Measurements from ENCODE around the gene TRDMT1. TPM values are rescaled to one million over a fixed set of nuclear protein-coding genes. Genes with fewer than 3 reads are reported as not detected.
A peak's percentile ranks its signal among the peaks of the same experiment; 100 is the strongest.

TRDMT1 gene
- total RNA-seq, 1 donor, result 19.1 TPM

- peak; percentile 27 for DNase-seq (ENCODE audit: low read depth)
- TF ChIP-seq CTCF (IDR thresholded peaks at IDR 0.05; ENCODE audit: insufficient read depth, low read length), result no peak
- no peak overlapping the region for H3K4me3 ChIP-seq (ENCODE audit: low read depth, low read length)
These were observed 12.3 kb upstream of the TRDMT1 start for GRCh38 chr10:17213646-17214349.

DNA sequence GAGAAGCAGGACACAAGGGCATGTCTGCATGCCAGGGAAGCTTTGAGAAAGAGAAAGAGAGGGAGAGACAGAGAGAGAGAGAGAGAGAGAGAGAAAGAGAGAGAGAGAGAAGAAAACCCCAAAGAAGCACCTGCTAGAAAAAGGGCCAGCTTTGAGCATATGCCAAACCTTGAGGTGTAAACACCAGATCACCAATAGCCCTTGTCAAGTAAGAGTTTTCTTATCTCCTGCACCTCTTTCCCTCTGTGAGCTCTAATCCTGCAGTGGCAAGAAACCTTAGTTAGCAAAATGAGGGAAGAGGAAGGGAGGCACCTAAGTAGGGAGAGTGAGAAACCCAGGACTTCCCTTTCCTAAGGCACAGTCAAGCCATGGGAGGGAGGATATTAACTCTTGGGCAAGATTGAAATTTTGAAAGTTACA lies 11.3 kb upstream of the TRDMT1 start:
- H3K4me3 ChIP-seq (ENCODE audit: low read depth, low read length), result no peak overlapping the region
- no peak for DNase-seq (ENCODE audit: low read depth)
- TF ChIP-seq CTCF (IDR thresholded peaks at IDR 0.05; ENCODE audit: insufficient read depth, low read length), result no peak

GRCh38 chr10:17210361-17210760 lies 8.9 kb upstream of the TRDMT1 start:
- H3K4me3 ChIP-seq (ENCODE audit: low read depth, low read length), result no peak overlapping the region
- TF ChIP-seq CTCF (IDR thresholded peaks at IDR 0.05; ENCODE audit: insufficient read depth, low read length), result no peak
- peak; percentile 69 for DNase-seq (ENCODE audit: low read depth)

GRCh38 chr10:17209881-17210280 lies 8.4 kb upstream of the TRDMT1 start:
- DNase-seq (ENCODE audit: low read depth), result peak; percentile 59
- H3K4me3 ChIP-seq (ENCODE audit: low read depth, low read length), result no peak overlapping the region
- TF ChIP-seq CTCF (IDR thresholded peaks at IDR 0.05; ENCODE audit: insufficient read depth, low read length), result no peak

DNA sequence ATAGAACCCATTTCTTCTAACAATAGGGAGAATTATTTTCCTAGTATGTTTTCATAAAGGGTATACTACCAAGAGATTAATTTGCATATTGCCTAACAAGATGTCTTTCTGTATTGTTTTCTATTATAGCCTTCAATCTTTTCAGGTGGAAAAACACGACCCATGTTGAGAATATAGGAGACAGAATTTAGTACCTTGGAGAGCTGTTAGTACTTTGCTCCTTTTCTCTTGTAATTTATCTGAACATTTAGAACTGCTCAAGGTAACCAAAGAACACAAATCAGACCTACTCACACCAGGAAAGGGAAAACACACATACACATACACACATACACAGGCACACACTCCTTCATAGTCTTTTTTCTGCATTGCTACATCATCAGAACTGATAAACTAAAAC lies 7.8 kb upstream of the TRDMT1 start:
- DNase-seq (ENCODE audit: low read depth), result no peak
- TF ChIP-seq CTCF (IDR thresholded peaks at IDR 0.05; ENCODE audit: insufficient read depth, low read length), result no peak
- H3K4me3 ChIP-seq (ENCODE audit: low read depth, low read length), result no peak overlapping the region

GRCh38 chr10:17208476-17208875 lies 7.0 kb upstream of the TRDMT1 start:
- H3K4me3 ChIP-seq (ENCODE audit: low read depth, low read length), result no peak overlapping the region
- TF ChIP-seq CTCF (IDR thresholded peaks at IDR 0.05; ENCODE audit: insufficient read depth, low read length), result no peak
- DNase-seq (ENCODE audit: low read depth), result no peak

DNA sequence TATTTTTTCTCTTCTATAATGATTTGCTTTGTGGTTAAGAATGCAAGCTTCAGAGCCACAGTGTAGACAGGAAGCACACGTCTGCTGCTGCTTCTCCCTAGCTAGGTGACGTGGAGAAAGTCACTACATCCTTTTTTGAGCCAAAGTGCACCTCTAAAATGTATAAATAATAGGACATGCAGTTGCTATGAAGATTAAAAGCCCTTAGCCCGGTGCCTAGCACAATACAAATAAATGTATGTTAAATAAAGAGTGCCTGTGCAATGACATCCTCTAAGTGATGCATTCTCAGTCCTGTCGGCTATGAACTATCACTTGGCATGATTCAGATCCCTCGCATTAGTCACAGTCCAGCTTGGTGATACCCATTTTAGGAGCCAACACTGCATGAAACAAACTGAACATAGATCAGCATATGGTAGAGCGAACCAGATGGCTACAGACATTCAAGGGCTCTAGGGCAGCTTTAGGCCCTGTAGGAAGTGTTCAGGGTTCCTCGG lies 4.8 kb upstream of the TRDMT1 start:
- peak; percentile 65 for DNase-seq (ENCODE audit: low read depth)
- H3K4me3 ChIP-seq (ENCODE audit: low read depth, low read length), result no peak overlapping the region
- no peak for TF ChIP-seq CTCF (IDR thresholded peaks at IDR 0.05; ENCODE audit: insufficient read depth, low read length)

All from fibroblast of the aortic adventitia (primary cell).